Suprapubic skin (tissue), 4 donors: ENCODE data around the gene DRAP1. TPM values are rescaled to one million over a fixed set of nuclear protein-coding genes. Genes with fewer than 3 reads are reported as not detected.

Source experiments
- DNase-seq, 2 donors: peaks; one replicate each; pipeline ENCODE4 v3.0.0-alpha.2; 2019; ENCODE audit warnings: low spot score in 2 of 2
- H3K27ac ChIP-seq: fragments of 200-600 bp; sonication (generic); one replicate; pipeline ENCODE4 v1.5.1; 2019
- H3K27me3 ChIP-seq: fragments of 200-600 bp; sonication (generic); one replicate; pipeline ENCODE4 v1.5.1; 2019
- H3K36me3 ChIP-seq: fragments of 200-600 bp; sonication (generic); one replicate; pipeline ENCODE4 v1.5.1; 2019
- H3K4me1 ChIP-seq: fragments of 200-600 bp; sonication (generic); one replicate; pipeline ENCODE4 v1.5.1; 2019
- H3K4me3 ChIP-seq: fragments of 200-600 bp; sonication (generic); one replicate; pipeline ENCODE4 v1.5.1; 2019; ENCODE audit warnings: mild to moderate bottlenecking
- H3K9me3 ChIP-seq: fragments of 200-600 bp; sonication (generic); one replicate; pipeline ENCODE4 v1.5.1; 2019
- CTCF ChIP-seq, 2 donors: fragments of 200-600 bp in 1 of 2; fragments of 450-650 bp in 1 of 2; sonication (generic) in 1 of 2; IDR thresholded peaks; one replicate each; pipeline ENCODE4 v1.5.1; 2016 to 2019; ENCODE audit warnings: antibody characterized with exemption in 2 of 2, mild to moderate bottlenecking in 1 of 2, moderate library complexity in 1 of 2
- EP300 ChIP-seq: sonication (generic); formaldehyde crosslinking; IDR thresholded peaks from one replicate; pipeline ENCODE4 v1.6.1; 2017; ENCODE audit warnings: antibody characterized with exemption
- POLR2A ChIP-seq, 2 donors: fragments of 450-650 bp; IDR thresholded peaks; one replicate each; pipeline ENCODE4 v1.6.1; 2017; ENCODE audit warnings: antibody characterized with exemption in 2 of 2, mild to moderate bottlenecking in 2 of 2, moderate library complexity in 2 of 2
- POLR2AphosphoS5 ChIP-seq, 3 donors: sonication (generic); formaldehyde crosslinking; IDR thresholded peaks; one replicate each; pipeline ENCODE4 v1.6.1; 2017; ENCODE audit warnings: antibody characterized with exemption in 3 of 3
- WGBS: methylation state at CpG from one replicate; pipeline ENCODE4 v1.1.5; 2018; 5-methylcytosine and 5-hydroxymethylcytosine counted together
- total RNA-seq, 4 donors: library from RNA; depleted of rRNA; stranded (reverse); fragments of >200 nt; gene quantifications; one replicate each; pipeline ENCODE4 v1.1.0, GENCODE V29; 2016

Gene DRAP1
- total RNA-seq, 4 donors from 2014 or later = 54.2 to 82.5 (median 68.0) TPM

GRCh38 chr11:65958291-65958690 lies 39.1 kb downstream of the DRAP1 start:
- Histone ChIP-seq H3K4me1 (peaks cover 20% of the 10 kb centered on the region), H3K9me3 (no peaks in the 10 kb centered on the region), H3K27ac (no peak overlapping the region), H3K4me3 (no peak overlapping the region), H3K27me3 (peaks cover 9% of the 10 kb centered on the region), H3K36me3 (no peaks in the 10 kb centered on the region)
- no peak for DNase-seq
- TF ChIP-seq POLR2AphosphoS5 (IDR thresholded peaks at IDR 0.05) = no peak
- no peak for TF ChIP-seq EP300
- no peak for TF ChIP-seq CTCF (IDR thresholded peaks at IDR 0.05)
- TF ChIP-seq POLR2A (IDR thresholded peaks at IDR 0.05) = no peak
- 36% methylated on average over 4 of the region's 4 CpGs for WGBS

- no peak for TF ChIP-seq POLR2A (IDR thresholded peaks at IDR 0.05)
- TF ChIP-seq CTCF (IDR thresholded peaks at IDR 0.05) = no peak
- TF ChIP-seq POLR2AphosphoS5 (IDR thresholded peaks at IDR 0.05) = no peak
- TF ChIP-seq EP300 = no peak
- 68% methylated on average over 6 of the region's 17 CpGs for WGBS
- Histone ChIP-seq H3K27ac (no peak overlapping the region), H3K9me3 (no peaks in the 10 kb centered on the region), H3K4me3 (no peak overlapping the region), H3K4me1 (peaks cover 26% of the 10 kb centered on the region), H3K36me3 (no peaks in the 10 kb centered on the region), H3K27me3 (peaks cover 9% of the 10 kb centered on the region)
- DNase-seq = no peak
Measured at GRCh38 chr11:65958774-65959420, 39.7 kb downstream of the DRAP1 start.

- Histone ChIP-seq H3K4me1 (peaks cover 29% of the 10 kb centered on the region), H3K36me3 (peaks cover 19% of the 10 kb centered on the region), H3K9me3 (no peaks in the 10 kb centered on the region), H3K27ac (peak overlapping the region; percentile 95), H3K27me3 (no peaks in the 10 kb centered on the region), H3K4me3 (peak overlapping the region; percentile 99)
- WGBS = 49% methylated on average over 16 of the region's 16 CpGs
- no peak for DNase-seq
- TF ChIP-seq POLR2AphosphoS5 (IDR thresholded peaks at IDR 0.05) (no peak), CTCF (IDR thresholded peaks at IDR 0.05) (no peak), POLR2A (IDR thresholded peaks at IDR 0.05) (no peak), EP300 (no peak)
Measured at GRCh38 chr11:65960824-65961266, 41.6 kb downstream of the DRAP1 start.

GRCh38 chr11:65961267-65962140 lies 42.3 kb downstream of the DRAP1 start, which contains the start of gene SART1:
TSS of gene SART1 (plus strand) at chr11:65961734. CDS start at chr11:65961781, 47 bp downstream.
- Histone ChIP-seq H3K36me3 (peaks cover 26% of the 10 kb centered on the region), H3K27me3 (no peaks in the 10 kb centered on the region), H3K27ac (peak within 1 kb of the TSS; percentile 95), H3K4me3 (peak within 1 kb of the TSS; percentile 99), H3K4me1 (peaks cover 29% of the 10 kb centered on the region), H3K9me3 (no peaks in the 10 kb centered on the region)
- WGBS = 0% methylated on average over 13 of the region's 97 CpGs
- DNase-seq = peak; percentile 98 to 99
- peak in 2 of 3 donors; percentile 72 to 88 for TF ChIP-seq POLR2AphosphoS5 (IDR thresholded peaks at IDR 0.05)
- no peak for TF ChIP-seq CTCF (IDR thresholded peaks at IDR 0.05)
- TF ChIP-seq EP300 = no peak
- peak in 1 of 2 donors; percentile 67 for TF ChIP-seq POLR2A (IDR thresholded peaks at IDR 0.05)

GRCh38 chr11:65962141-65962564 lies 42.9 kb downstream of the DRAP1 start:
- Histone ChIP-seq H3K27me3 (no peaks in the 10 kb centered on the region), H3K4me3 (peak overlapping the region; percentile 99), H3K36me3 (peaks cover 32% of the 10 kb centered on the region), H3K9me3 (no peaks in the 10 kb centered on the region), H3K27ac (peak overlapping the region; percentile 95), H3K4me1 (peaks cover 29% of the 10 kb centered on the region)
- no peak for DNase-seq
- WGBS = 11% methylated on average over 8 of the region's 13 CpGs
- no peak for TF ChIP-seq CTCF (IDR thresholded peaks at IDR 0.05)
